IMR-90 (cell line): ENCODE measurements around the gene TMEM63C.

ENCODE experiments used
- BHLHE40 ChIP-seq: fragments of 150-350 bp; IDR thresholded peaks from 2 replicates; pipeline ENCODE4 v1.6.1; 2016; ENCODE audit warnings: mild to moderate bottlenecking, low read depth, low read length
- CEBPB ChIP-seq: IDR thresholded peaks from 2 replicates; pipeline ENCODE4 v1.6.1; 2012; ENCODE audit warnings: low read depth, low read length, improper control_type of control experiment
- CTCF ChIP-seq: conservative IDR thresholded peaks from 2 replicates; pipeline ENCODE4 v1.5.1; 2012; ENCODE audit warnings: mild to moderate bottlenecking, low read depth, low read length, improper control_type of control experiment
- FOS ChIP-seq: fragments of 150-350 bp; IDR thresholded peaks from 2 replicates; pipeline ENCODE4 v1.6.1; 2016; ENCODE audit warnings: low read depth, low read length
- MXI1 ChIP-seq: IDR thresholded peaks from 2 replicates; pipeline ENCODE4 v1.6.1; 2012; ENCODE audit warnings: low read depth, mild to moderate bottlenecking, low read length, moderate library complexity, borderline replicate concordance
- POLR2A ChIP-seq: IDR thresholded peaks from 2 replicates; pipeline ENCODE4 v1.6.1; 2012; ENCODE audit warnings: mild to moderate bottlenecking, low read depth, low read length
- RAD21 ChIP-seq: IDR thresholded peaks from 2 replicates; pipeline ENCODE4 v1.6.1; 2012; ENCODE audit warnings: low read length, improper control_type of control experiment

- TF ChIP-seq POLR2A = no peak
- no peak for TF ChIP-seq CTCF
- no peak for TF ChIP-seq RAD21
- TF ChIP-seq CEBPB = no peak
- TF ChIP-seq MXI1 = no peak
- TF ChIP-seq FOS = no peak
- no peak for TF ChIP-seq BHLHE40
Observed at GRCh38 chr14:77153802-77154201, 27.8 kb upstream of the TMEM63C start.
